H9 (cell line): Measurements from ENCODE around the gene ERICH6B. TPM values are rescaled to one million over a fixed set of nuclear protein-coding genes. Genes with fewer than 3 reads are reported as not detected.

Source experiments
- DNase-seq: peaks from one replicate; pipeline ENCODE4 v3.0.0-alpha.2; 2017
- H2AFZ ChIP-seq: one replicate; pipeline ENCODE4 v1.6.1; 2013; ENCODE audit warnings: mild to moderate bottlenecking, low read length, control low read depth, moderate library complexity
- H2AK5ac ChIP-seq: 2 replicates; pipeline ENCODE4 v1.6.1; 2013; ENCODE audit warnings: low read length, control low read depth, mixed read lengths; ENCODE audit not compliant: insufficient read length
- H2BK120ac ChIP-seq: one replicate; pipeline ENCODE4 v1.6.1; 2013; ENCODE audit warnings: low read depth, mild to moderate bottlenecking, low read length, control low read depth, inconsistent platforms; ENCODE audit not compliant: poor library complexity, severe bottlenecking
- H2BK12ac ChIP-seq: 2 replicates; pipeline ENCODE4 v1.6.1; 2013; ENCODE audit warnings: low read length, control low read depth, mixed read lengths, low read depth; ENCODE audit not compliant: insufficient read length
- H2BK15ac ChIP-seq: 2 replicates; pipeline ENCODE4 v1.6.1; 2013; ENCODE audit warnings: low read depth, low read length, control low read depth
- H2BK20ac ChIP-seq: one replicate; pipeline ENCODE4 v1.6.1; 2013; ENCODE audit warnings: low read depth, mild to moderate bottlenecking, low read length, control low read depth, inconsistent platforms; ENCODE audit not compliant: poor library complexity, severe bottlenecking
- H2BK5ac ChIP-seq: 2 replicates; pipeline ENCODE4 v1.6.1; 2013; ENCODE audit warnings: low read length, control low read depth, mixed read lengths; ENCODE audit not compliant: insufficient read length
- H3K14ac ChIP-seq: 2 replicates; pipeline ENCODE4 v1.6.1; 2013; ENCODE audit warnings: low read length, control low read depth; ENCODE audit not compliant: insufficient read depth
- H3K18ac ChIP-seq: 2 replicates; pipeline ENCODE4 v1.6.1; 2013; ENCODE audit warnings: low read depth, mild to moderate bottlenecking, mixed read lengths, low read length, control low read depth; ENCODE audit not compliant: insufficient read length
- H3K23ac ChIP-seq: 2 replicates; pipeline ENCODE4 v1.6.1; 2013; ENCODE audit warnings: low read length, control low read depth, mixed read lengths, low read depth; ENCODE audit not compliant: insufficient read length
- H3K23me2 ChIP-seq: 2 replicates; pipeline ENCODE4 v1.6.1; 2013; ENCODE audit warnings: low read depth, mild to moderate bottlenecking, mixed read lengths, low read length, control low read depth; ENCODE audit not compliant: insufficient read length, poor library complexity, severe bottlenecking
- H3K27ac ChIP-seq: 2 replicates; pipeline ENCODE4 v1.5.1; 2013; ENCODE audit warnings: low read length, control low read depth, mixed read lengths, low read depth; ENCODE audit not compliant: insufficient read length
- H3K27me3 ChIP-seq: 2 replicates; pipeline ENCODE4 v1.6.1; 2013; ENCODE audit warnings: low read length, control low read depth, inconsistent platforms; ENCODE audit not compliant: insufficient read depth
- H3K4ac ChIP-seq: 2 replicates; pipeline ENCODE4 v1.6.1; 2013; ENCODE audit warnings: low read depth, mild to moderate bottlenecking, control low read depth, inconsistent platforms, low read length, moderate library complexity
- H3K4me1 ChIP-seq: 2 replicates; pipeline ENCODE4 v1.6.1; 2013; ENCODE audit warnings: low read length, control low read depth, inconsistent platforms; ENCODE audit not compliant: insufficient read depth
- H3K4me2 ChIP-seq: 2 replicates; pipeline ENCODE4 v1.6.1; 2013; ENCODE audit warnings: low read length, control low read depth, mixed read lengths; ENCODE audit not compliant: insufficient read length, insufficient read depth
- H3K56ac ChIP-seq: 2 replicates; pipeline ENCODE4 v1.6.1; 2013; ENCODE audit warnings: low read depth, mild to moderate bottlenecking, mixed read lengths, low read length, control low read depth; ENCODE audit not compliant: insufficient read length
- H3K79me1 ChIP-seq: 2 replicates; pipeline ENCODE4 v1.6.1; 2013; ENCODE audit warnings: low read depth, mild to moderate bottlenecking, moderate library complexity, low read length, control low read depth, inconsistent platforms; ENCODE audit not compliant: insufficient read depth, poor library complexity, severe bottlenecking
- H3K79me2 ChIP-seq: 2 replicates; pipeline ENCODE4 v1.6.1; 2013; ENCODE audit warnings: low read length, control low read depth, inconsistent platforms; ENCODE audit not compliant: insufficient read depth
- H3K9ac ChIP-seq: 2 replicates; pipeline ENCODE4 v1.6.1; 2013; ENCODE audit warnings: low read length, control low read depth, mixed read lengths; ENCODE audit not compliant: insufficient read length; ENCODE audit errors: extremely low read depth
- H3K9me3 ChIP-seq: one replicate; pipeline ENCODE4 v1.6.1; 2013; ENCODE audit warnings: low read depth, low read length, inconsistent platforms; ENCODE audit not compliant: control insufficient read depth
- H3T11ph ChIP-seq: one replicate; pipeline ENCODE4 v1.6.1; 2013; ENCODE audit warnings: mild to moderate bottlenecking, low read length, control low read depth, inconsistent platforms
- H4K20me1 ChIP-seq: one replicate; pipeline ENCODE4 v1.6.1; 2013; ENCODE audit not compliant: control insufficient read depth, insufficient read length, insufficient read depth
- H4K5ac ChIP-seq: 2 replicates; pipeline ENCODE4 v1.6.1; 2013; ENCODE audit warnings: low read depth, mild to moderate bottlenecking, mixed read lengths, low read length, control low read depth; ENCODE audit not compliant: insufficient read length
- H4K8ac ChIP-seq: replicated peaks from 2 replicates; pipeline ENCODE4 v1.6.1; 2013; ENCODE audit warnings: low read length, control low read depth, mixed read lengths, low read depth; ENCODE audit not compliant: insufficient read length
- H4K91ac ChIP-seq: 2 replicates; pipeline ENCODE4 v1.6.1; 2013; ENCODE audit warnings: low read depth, mild to moderate bottlenecking, moderate library complexity, mixed read lengths, low read length, control low read depth; ENCODE audit not compliant: insufficient read length
- H3K27ac Mint-ChIP-seq, 3 experiments: 2 replicates in 2 of 3; 3 replicates in 1 of 3; pipeline ENCODE4 v1.8.0; 2020 to 2021; ENCODE audit warnings: mixed read lengths in 3 of 3, mild to moderate bottlenecking in 1 of 3, moderate library complexity in 1 of 3
- H3K27me3 Mint-ChIP-seq: 2 replicates; pipeline ENCODE4 v1.8.0; 2021; ENCODE audit warnings: low read depth, mild to moderate bottlenecking, moderate library complexity, mixed read lengths
- H3K36me3 Mint-ChIP-seq, 3 experiments: 2 replicates in 2 of 3; 3 replicates in 1 of 3; pipeline ENCODE4 v1.8.0; 2020 to 2021; ENCODE audit warnings: low read depth in 3 of 3, mixed read lengths in 3 of 3; ENCODE audit not compliant: insufficient read depth in 1 of 3
- H3K4me1 Mint-ChIP-seq, 2 experiments: 2 replicates each; pipeline ENCODE4 v1.8.0; 2020; ENCODE audit warnings: mixed read lengths in 2 of 2
- H3K4me3 Mint-ChIP-seq, 2 experiments: 2 replicates in 1 of 2; 3 replicates in 1 of 2; pipeline ENCODE4 v1.8.0; 2020 to 2021; ENCODE audit warnings: mild to moderate bottlenecking in 2 of 2, mixed read lengths in 2 of 2, moderate library complexity in 1 of 2
- H3K9me3 Mint-ChIP-seq, 2 experiments: 2 replicates in 1 of 2; 3 replicates in 1 of 2; pipeline ENCODE4 v1.8.0; 2020; ENCODE audit warnings: mild to moderate bottlenecking in 2 of 2, mixed read lengths in 2 of 2, moderate library complexity in 1 of 2
- CTCF ChIP-seq: fragments of 200-600 bp; sonication (generic); conservative IDR thresholded peaks from 3 replicates; pipeline ENCODE4 v1.8.0; 2021; ENCODE audit warnings: antibody characterized with exemption, mild to moderate bottlenecking
- WGBS: extraction: QIAGEN DNeasy Blood & Tissue Kit; methylation state at CpG from one replicate; pipeline ENCODE4 v1.1.7; 2013; ENCODE audit warnings: missing lambda C conversion rate, low lambda C conversion rate, mixed read lengths; ENCODE audit not compliant: insufficient read length; ENCODE audit errors: extremely low coverage; 5-methylcytosine and 5-hydroxymethylcytosine counted together
- total RNA-seq: library from RNA; stranded (reverse); gene quantifications from 2 replicates; pipeline ENCODE4 v1.2.1, GENCODE V29; 2021

The ERICH6B gene
- total RNA-seq, 1 experiment from 2014 or later: not detected

GRCh38 chr13:45554604-45555109, 60.9 kb downstream of the ERICH6B start:
- no peak overlapping the region for H2AK5ac ChIP-seq
- H3K36me3 Mint-ChIP-seq: no peaks in the 10 kb centered on the region
- no peak overlapping the region for H2BK15ac ChIP-seq
- H4K91ac ChIP-seq: no peak overlapping the region
- no peak overlapping the region for H2BK12ac ChIP-seq
- no peak overlapping the region for H3K14ac ChIP-seq
- H4K20me1 ChIP-seq: no peaks in the 10 kb centered on the region
- no peak overlapping the region for H2BK120ac ChIP-seq
- H3K9ac ChIP-seq: no peak overlapping the region
- no peak overlapping the region for H4K8ac ChIP-seq
- no peak overlapping the region for H3K4me2 ChIP-seq
- no peak overlapping the region for H4K5ac ChIP-seq
- no peak overlapping the region for H2BK5ac ChIP-seq
- H3K27me3 ChIP-seq: no peaks in the 10 kb centered on the region; the same call in 1 of the 2 replicates
- no peaks in the 10 kb centered on the region for H3K9me3 ChIP-seq
- H3K4me3 Mint-ChIP-seq: no peak overlapping the region
- H3K23me2 ChIP-seq: peaks cover 3% of the 10 kb centered on the region
- TF ChIP-seq CTCF: no peak
- no peak overlapping the region for H2AFZ ChIP-seq
- no peak overlapping the region for H3K27ac ChIP-seq
- H3K4me1 Mint-ChIP-seq: no peaks in the 10 kb centered on the region
- no CpG with 5 or more reads among the region's 4 CpGs for WGBS
- no peak overlapping the region for H3K18ac ChIP-seq
- no peak overlapping the region for H3K23ac ChIP-seq
- H3K27me3 Mint-ChIP-seq: peaks cover 1% of the 10 kb centered on the region
- H2BK20ac ChIP-seq: no peak overlapping the region
- H3K4ac ChIP-seq: no peak overlapping the region
- no peak overlapping the region for H3K27ac Mint-ChIP-seq
- peaks cover 0 to 4% of the 10 kb centered on the region in 2 experiments; a peak in 1 of 5 replicates for H3K9me3 Mint-ChIP-seq
- H3K4me1 ChIP-seq: no peaks in the 10 kb centered on the region
- H3T11ph ChIP-seq: no peak overlapping the region
- H3K56ac ChIP-seq: no peak overlapping the region
- H3K79me2 ChIP-seq: no peaks in the 10 kb centered on the region
- no peaks in the 10 kb centered on the region for H3K79me1 ChIP-seq
- no peak for DNase-seq
